Neuron (in vitro differentiated cells): ENCODE measurements around the gene CDH22.

Experiments
- H2AFZ ChIP-seq: one replicate; pipeline ENCODE4 v1.6.1; 2013; ENCODE audit warnings: low read depth, mild to moderate bottlenecking, inconsistent platforms, low read length, moderate library complexity
- H3K27me3 ChIP-seq: one replicate; pipeline ENCODE4 v1.6.1; 2013; ENCODE audit warnings: low read length; ENCODE audit not compliant: insufficient read depth
- H3K36me3 ChIP-seq: one replicate; pipeline ENCODE4 v1.6.1; 2013; ENCODE audit warnings: low read length; ENCODE audit not compliant: insufficient read depth
- H3K4me1 ChIP-seq: one replicate; pipeline ENCODE4 v1.6.1; 2013; ENCODE audit warnings: low read length; ENCODE audit not compliant: insufficient read depth
- H3K4me3 ChIP-seq: 2 replicates; pipeline ENCODE4 v1.5.1; 2013; ENCODE audit warnings: mild to moderate bottlenecking, low read length, moderate library complexity
- H3K9me3 ChIP-seq: one replicate; pipeline ENCODE4 v1.6.1; 2013; ENCODE audit warnings: low read length

CDH22 gene

GRCh38 chr20:46179862-46180261, 128.4 kb downstream of the CDH22 start:
- Histone ChIP-seq H3K4me1 (no peaks in the 10 kb centered on the region), H3K27me3 (peaks cover 44% of the 10 kb centered on the region), H2AFZ (no peak overlapping the region), H3K4me3 (no peak overlapping the region), H3K9me3 (no peaks in the 10 kb centered on the region), H3K36me3 (no peaks in the 10 kb centered on the region)

- Histone ChIP-seq H3K9me3 (no peaks in the 10 kb centered on the region), H3K4me3 (no peak overlapping the region), H3K4me1 (no peaks in the 10 kb centered on the region), H3K27me3 (peaks cover 47% of the 10 kb centered on the region), H3K36me3 (no peaks in the 10 kb centered on the region), H2AFZ (no peak overlapping the region)
Measured at GRCh38 chr20:46178891-46179290, 129.4 kb downstream of the CDH22 start.

GRCh38 chr20:46177768-46178167, 130.5 kb downstream of the CDH22 start:
- Histone ChIP-seq H3K27me3 (peaks cover 51% of the 10 kb centered on the region), H3K4me3 (no peak overlapping the region), H3K9me3 (no peaks in the 10 kb centered on the region), H3K4me1 (no peaks in the 10 kb centered on the region), H3K36me3 (no peaks in the 10 kb centered on the region), H2AFZ (no peak overlapping the region)

GRCh38 chr20:46176739-46177378, 131.4 kb downstream of the CDH22 start:
- no peaks in the 10 kb centered on the region for H3K9me3 ChIP-seq

GRCh38 chr20:46175127-46175494, 133.2 kb downstream of the CDH22 start:
- Histone ChIP-seq H3K4me1 (no peaks in the 10 kb centered on the region), H3K27me3 (peaks cover 43% of the 10 kb centered on the region), H2AFZ (no peak overlapping the region), H3K36me3 (no peaks in the 10 kb centered on the region), H3K9me3 (no peaks in the 10 kb centered on the region), H3K4me3 (no peak overlapping the region)

More at GRCh38 chr20:46176739-46177378, 131.4 kb downstream of the CDH22 start:
- H3K27me3 ChIP-seq = peaks cover 52% of the 10 kb centered on the region
- H3K4me3 ChIP-seq = no peak overlapping the region
- H3K4me1 ChIP-seq = no peaks in the 10 kb centered on the region
- no peak overlapping the region for H2AFZ ChIP-seq
- no peaks in the 10 kb centered on the region for H3K36me3 ChIP-seq

- H2AFZ ChIP-seq = no peak overlapping the region
- H3K9me3 ChIP-seq = no peaks in the 10 kb centered on the region
- H3K4me3 ChIP-seq = no peak overlapping the region
- H3K4me1 ChIP-seq = no peaks in the 10 kb centered on the region
- H3K36me3 ChIP-seq = no peaks in the 10 kb centered on the region
- H3K27me3 ChIP-seq = peaks cover 38% of the 10 kb centered on the region
Measured at GRCh38 chr20:46174469-46175126, 133.7 kb downstream of the CDH22 start.

- Histone ChIP-seq H3K9me3 (no peaks in the 10 kb centered on the region), H3K4me1 (no peaks in the 10 kb centered on the region), H3K36me3 (no peaks in the 10 kb centered on the region), H3K27me3 (peaks cover 32% of the 10 kb centered on the region), H2AFZ (no peak overlapping the region), H3K4me3 (no peak overlapping the region)
Measured at GRCh38 chr20:46173652-46174468, 134.4 kb downstream of the CDH22 start.

- no peaks in the 10 kb centered on the region for H3K36me3 ChIP-seq
- no peak overlapping the region for H3K4me3 ChIP-seq
- peaks cover 31% of the 10 kb centered on the region for H3K27me3 ChIP-seq
- no peak overlapping the region for H2AFZ ChIP-seq
- no peaks in the 10 kb centered on the region for H3K4me1 ChIP-seq
- H3K9me3 ChIP-seq = no peaks in the 10 kb centered on the region
Measured at GRCh38 chr20:46172961-46173536, 135.2 kb downstream of the CDH22 start.

GRCh38 chr20:46172455-46172854, 135.8 kb downstream of the CDH22 start:
- no peaks in the 10 kb centered on the region for H3K9me3 ChIP-seq
- no peaks in the 10 kb centered on the region for H3K4me1 ChIP-seq
- H3K4me3 ChIP-seq = no peak overlapping the region
- H3K27me3 ChIP-seq = peaks cover 25% of the 10 kb centered on the region
- H2AFZ ChIP-seq = no peak overlapping the region
- no peaks in the 10 kb centered on the region for H3K36me3 ChIP-seq

- Histone ChIP-seq H2AFZ (no peak overlapping the region), H3K9me3 (no peaks in the 10 kb centered on the region), H3K36me3 (no peaks in the 10 kb centered on the region), H3K4me3 (no peak overlapping the region), H3K4me1 (no peaks in the 10 kb centered on the region), H3K27me3 (peaks cover 25% of the 10 kb centered on the region)
Measured at GRCh38 chr20:46171909-46172308, 136.4 kb downstream of the CDH22 start.

GRCh38 chr20:46171476-46171875, 136.8 kb downstream of the CDH22 start:
- Histone ChIP-seq H3K4me3 (no peak overlapping the region), H3K9me3 (no peaks in the 10 kb centered on the region), H3K4me1 (no peaks in the 10 kb centered on the region), H2AFZ (no peak overlapping the region), H3K36me3 (no peaks in the 10 kb centered on the region), H3K27me3 (peaks cover 24% of the 10 kb centered on the region)

GRCh38 chr20:46169245-46170171, 138.8 kb downstream of the CDH22 start:
- H3K9me3 ChIP-seq = no peaks in the 10 kb centered on the region
- no peak overlapping the region for H3K4me3 ChIP-seq
- no peak overlapping the region for H2AFZ ChIP-seq
- no peaks in the 10 kb centered on the region for H3K4me1 ChIP-seq
- peaks cover 14% of the 10 kb centered on the region for H3K27me3 ChIP-seq
- H3K36me3 ChIP-seq = no peaks in the 10 kb centered on the region
